ENCODE results near the gene CRISP2. TPM values are rescaled to one million over a fixed set of nuclear protein-coding genes. Genes with fewer than 3 reads are reported as not detected.
A peak's percentile ranks its signal among the peaks of the same experiment; 100 is the strongest.

Gene CRISP2
- total and polyA plus RNA-seq, 9 of the 15 experiments (the other 6 are each of a cell fraction or from before 2014, with no cell fraction given): not detected

DNA sequence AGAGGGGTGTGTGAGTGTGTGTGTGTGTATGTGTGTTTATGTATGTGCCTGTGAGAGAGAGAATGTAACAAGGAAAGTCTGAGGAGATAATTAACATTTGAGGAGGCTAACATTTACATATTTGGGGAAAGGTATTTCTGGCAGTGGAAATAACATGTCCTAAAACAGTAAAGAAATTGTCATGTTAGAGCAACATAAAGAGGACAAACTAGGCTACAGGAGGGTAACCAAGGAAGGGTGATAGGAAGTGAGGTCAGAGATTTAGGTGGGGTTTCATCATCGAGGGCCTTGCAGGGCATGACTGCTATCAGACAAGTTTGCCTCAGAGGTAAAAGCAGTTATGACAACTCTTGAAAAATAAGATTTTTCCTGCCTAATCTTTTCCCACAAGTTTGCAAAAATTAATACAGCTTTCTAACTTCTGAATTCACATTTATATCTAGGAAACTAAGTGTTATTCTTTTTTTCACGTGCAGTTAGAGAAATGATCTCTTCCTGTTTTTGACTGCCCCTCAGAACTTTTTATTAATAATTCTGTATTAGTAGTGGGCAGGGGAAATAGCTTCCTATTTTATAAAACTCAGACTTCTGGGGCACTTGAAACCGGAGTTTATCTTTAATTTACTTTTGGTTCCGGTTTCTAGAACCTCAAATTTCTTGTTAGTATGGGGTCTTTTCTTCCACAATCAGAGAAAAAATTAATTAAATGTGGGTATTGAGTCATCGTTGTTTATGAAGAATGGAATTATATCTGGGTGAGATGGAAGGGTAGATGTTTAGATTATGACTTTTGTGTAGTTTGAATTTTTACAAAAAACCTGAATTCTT lies 46.2 kb downstream of the CRISP2 start (continued):
- TF ChIP-seq, protein P1, sequence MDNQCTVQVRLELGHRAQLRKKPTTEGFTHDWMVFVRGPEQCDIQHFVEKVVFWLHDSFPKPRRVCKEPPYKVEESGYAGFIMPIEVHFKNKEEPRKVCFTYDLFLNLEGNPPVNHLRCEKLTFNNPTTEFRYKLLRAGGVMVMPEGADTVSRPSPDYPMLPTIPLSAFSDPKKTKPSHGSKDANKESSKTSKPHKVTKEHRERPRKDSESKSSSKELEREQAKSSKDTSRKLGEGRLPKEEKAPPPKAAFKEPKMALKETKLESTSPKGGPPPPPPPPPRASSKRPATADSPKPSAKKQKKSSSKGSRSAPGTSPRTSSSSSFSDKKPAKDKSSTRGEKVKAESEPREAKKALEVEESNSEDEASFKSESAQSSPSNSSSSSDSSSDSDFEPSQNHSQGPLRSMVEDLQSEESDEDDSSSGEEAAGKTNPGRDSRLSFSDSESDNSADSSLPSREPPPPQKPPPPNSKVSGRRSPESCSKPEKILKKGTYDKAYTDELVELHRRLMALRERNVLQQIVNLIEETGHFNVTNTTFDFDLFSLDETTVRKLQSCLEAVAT (IDR thresholded peaks at IDR 0.05): no peak; a peak in 2 of 4 replicates
- TF ChIP-seq MTA2 (IDR thresholded peaks at IDR 0.05; ENCODE audit: low read depth) (peak; percentile 23; the same call in 1 of the 2 replicates), DIDO1 (tag; IDR thresholded peaks at IDR 0.05; ENCODE audit: low read depth) (no peak)

DNA sequence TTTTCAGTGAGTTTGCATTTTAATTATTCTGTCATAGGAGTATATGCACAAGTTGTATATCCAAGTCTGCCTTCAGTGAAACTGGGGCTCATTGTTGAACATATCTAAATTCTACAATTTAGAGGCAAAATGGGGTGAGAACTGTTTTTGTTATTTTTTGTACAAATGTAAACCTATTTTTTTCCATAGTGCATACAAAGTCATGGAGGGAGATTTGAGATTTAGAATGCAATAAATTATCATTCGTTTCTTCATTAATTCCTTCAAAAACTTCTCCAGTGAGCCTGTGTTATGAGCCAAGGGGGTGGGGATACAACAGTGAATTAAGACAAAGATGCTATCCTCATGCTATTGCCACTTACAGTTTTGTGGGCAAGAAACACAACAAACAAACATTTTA lies 46.9 kb downstream of the CRISP2 start:
- Histone ChIP-seq H3K36me3 (ENCODE audit: control insufficient read depth, insufficient read depth, low read length) (no peaks in the 10 kb centered on the region), H3K4me2 (ENCODE audit: insufficient read depth, low read length) (peak overlapping the region; percentile 17; the same call in 1 of the 2 replicates), H3K9ac (ENCODE audit: insufficient read depth in 1 of 2, low read depth in 2 of 2, low read length in 2 of 2) (peak overlapping the region in 1 of 2 experiments; percentile 25; a peak in 2 of 4 replicates), H3K79me2 (ENCODE audit: control insufficient read depth, insufficient read depth, low read length) (no peaks in the 10 kb centered on the region), H3K27me3 (ENCODE audit: control insufficient read depth in 2 of 2, insufficient read depth in 2 of 2, low read length in 2 of 2) (no peaks in the 10 kb centered on the region), H3K4me1 (replicated peaks in 1 of 2; ENCODE audit: control insufficient read depth in 2 of 2, insufficient read depth in 2 of 2, low read length in 2 of 2) (peaks cover 10 to 32% of the 10 kb centered on the region in 2 experiments; a peak in 4 of 5 replicates), H4K20me1 (replicated peaks; ENCODE audit: control insufficient read depth, insufficient read depth, low read length) (no peaks in the 10 kb centered on the region), H3K27ac (ENCODE audit: extremely low read depth, low read depth, low read length) (peak overlapping the region; percentile 34; the same call in 1 of the 3 replicates), H3K4me3 (no peak overlapping the region), H3K9me3 (replicated peaks; ENCODE audit: control insufficient read depth, insufficient read depth, low read depth, low read length) (no peaks in the 10 kb centered on the region), H2AFZ (ENCODE audit: low read depth, low read length) (peak overlapping the region; percentile 67), H3K9me1 (ENCODE audit: control insufficient read depth, insufficient read depth, low read length) (no peaks in the 10 kb centered on the region)
- ATAC-seq: peak; percentile 27
- intact Hi-C loops (cut with micrococcal nuclease) (loop anchor here (1.0 to 2.0 kb wide), 2 partner anchors 20 to 34 kb away; no protein-coding TSS in a partner anchor), in situ Hi-C loops (cut with MboI) (no loop called here)
- WGBS (ENCODE audit: insufficient coverage, low coverage, missing lambda C conversion rate): 0% methylated on average over 1 of the region's 1 CpG
- DNase-seq (ENCODE audit: extremely low read depth in 1 of 4, low spot score in 3 of 4): no peak
- ChIA-PET POLR2A (interaction anchor here (1.6 kb wide), 1 partner anchor 31 kb away, joined by 4 read pairs; no protein-coding TSS in a partner anchor), CTCF (ENCODE audit: low intra/inter-chr PET ratio) (no interaction called here)
- no peak for FAIRE-seq
- BruUV-seq (replicated peaks): no TSS peak
- TF ChIP-seq NCOA4 (IDR thresholded peaks at IDR 0.05; ENCODE audit: partially characterized antibody): no peak
- TF ChIP-seq ZNF583 (CRISPR knock-in tag; IDR thresholded peaks at IDR 0.05): no peak
- peak; percentile 51 for TF ChIP-seq MECOM (CRISPR knock-in tag; IDR thresholded peaks at IDR 0.05)
- peak; percentile 37; the same call in 1 of the 2 replicates for TF ChIP-seq GTF2A2 (tag; IDR thresholded peaks at IDR 0.05)
- TF ChIP-seq ZNF175 (CRISPR knock-in tag; IDR thresholded peaks at IDR 0.05; ENCODE audit: low read depth): peak; percentile 86; the same call in 1 of the 2 replicates
- TF ChIP-seq, protein P2, sequence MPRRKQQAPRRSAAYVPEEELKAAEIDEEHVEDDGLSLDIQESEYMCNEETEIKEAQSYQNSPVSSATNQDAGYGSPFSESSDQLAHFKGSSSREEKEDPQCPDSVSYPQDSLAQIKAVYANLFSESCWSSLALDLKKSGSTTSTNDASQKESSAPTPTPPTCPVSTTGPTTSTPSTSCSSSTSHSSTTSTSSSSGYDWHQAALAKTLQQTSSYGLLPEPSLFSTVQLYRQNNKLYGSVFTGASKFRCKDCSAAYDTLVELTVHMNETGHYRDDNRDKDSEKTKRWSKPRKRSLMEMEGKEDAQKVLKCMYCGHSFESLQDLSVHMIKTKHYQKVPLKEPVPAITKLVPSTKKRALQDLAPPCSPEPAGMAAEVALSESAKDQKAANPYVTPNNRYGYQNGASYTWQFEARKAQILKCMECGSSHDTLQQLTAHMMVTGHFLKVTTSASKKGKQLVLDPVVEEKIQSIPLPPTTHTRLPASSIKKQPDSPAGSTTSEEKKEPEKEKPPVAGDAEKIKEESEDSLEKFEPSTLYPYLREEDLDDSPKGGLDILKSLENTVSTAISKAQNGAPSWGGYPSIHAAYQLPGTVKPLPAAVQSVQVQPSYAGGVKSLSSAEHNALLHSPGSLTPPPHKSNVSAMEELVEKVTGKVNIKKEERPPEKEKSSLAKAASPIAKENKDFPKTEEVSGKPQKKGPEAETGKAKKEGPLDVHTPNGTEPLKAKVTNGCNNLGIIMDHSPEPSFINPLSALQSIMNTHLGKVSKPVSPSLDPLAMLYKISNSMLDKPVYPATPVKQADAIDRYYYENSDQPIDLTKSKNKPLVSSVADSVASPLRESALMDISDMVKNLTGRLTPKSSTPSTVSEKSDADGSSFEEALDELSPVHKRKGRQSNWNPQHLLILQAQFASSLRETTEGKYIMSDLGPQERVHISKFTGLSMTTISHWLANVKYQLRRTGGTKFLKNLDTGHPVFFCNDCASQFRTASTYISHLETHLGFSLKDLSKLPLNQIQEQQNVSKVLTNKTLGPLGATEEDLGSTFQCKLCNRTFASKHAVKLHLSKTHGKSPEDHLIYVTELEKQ (CRISPR knock-in tag; IDR thresholded peaks at IDR 0.05): no peak
- no peak for TF ChIP-seq PHTF2 (CRISPR knock-in tag; IDR thresholded peaks at IDR 0.05)
- peak; percentile 71 for TF ChIP-seq ZNF584 (CRISPR knock-in tag; IDR thresholded peaks at IDR 0.05; ENCODE audit: low read depth)
- TF ChIP-seq XRCC3 (IDR thresholded peaks at IDR 0.05): no peak
- TF ChIP-seq, protein P3, sequence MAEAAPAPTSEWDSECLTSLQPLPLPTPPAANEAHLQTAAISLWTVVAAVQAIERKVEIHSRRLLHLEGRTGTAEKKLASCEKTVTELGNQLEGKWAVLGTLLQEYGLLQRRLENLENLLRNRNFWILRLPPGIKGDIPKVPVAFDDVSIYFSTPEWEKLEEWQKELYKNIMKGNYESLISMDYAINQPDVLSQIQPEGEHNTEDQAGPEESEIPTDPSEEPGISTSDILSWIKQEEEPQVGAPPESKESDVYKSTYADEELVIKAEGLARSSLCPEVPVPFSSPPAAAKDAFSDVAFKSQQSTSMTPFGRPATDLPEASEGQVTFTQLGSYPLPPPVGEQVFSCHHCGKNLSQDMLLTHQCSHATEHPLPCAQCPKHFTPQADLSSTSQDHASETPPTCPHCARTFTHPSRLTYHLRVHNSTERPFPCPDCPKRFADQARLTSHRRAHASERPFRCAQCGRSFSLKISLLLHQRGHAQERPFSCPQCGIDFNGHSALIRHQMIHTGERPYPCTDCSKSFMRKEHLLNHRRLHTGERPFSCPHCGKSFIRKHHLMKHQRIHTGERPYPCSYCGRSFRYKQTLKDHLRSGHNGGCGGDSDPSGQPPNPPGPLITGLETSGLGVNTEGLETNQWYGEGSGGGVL (CRISPR knock-in tag; IDR thresholded peaks at IDR 0.05): peak; percentile 10; the same call in 1 of the 2 replicates
